GM18520 (cell line): Measurements from ENCODE around the gene GJA10.

Experiments
- ATAC-seq: cut with Tn5 transposase; IDR thresholded peaks from one replicate; pipeline ENCODE4 v1.9.1; 2021; ENCODE audit not compliant: unreplicated experiment

The GJA10 gene

GRCh38 chr6:89916136-89916920 lies 22.1 kb downstream of the GJA10 start:
- ATAC-seq = no peak

- no peak for ATAC-seq
These were observed 22.9 kb downstream of the GJA10 start for GRCh38 chr6:89917216-89917615.

DNA sequence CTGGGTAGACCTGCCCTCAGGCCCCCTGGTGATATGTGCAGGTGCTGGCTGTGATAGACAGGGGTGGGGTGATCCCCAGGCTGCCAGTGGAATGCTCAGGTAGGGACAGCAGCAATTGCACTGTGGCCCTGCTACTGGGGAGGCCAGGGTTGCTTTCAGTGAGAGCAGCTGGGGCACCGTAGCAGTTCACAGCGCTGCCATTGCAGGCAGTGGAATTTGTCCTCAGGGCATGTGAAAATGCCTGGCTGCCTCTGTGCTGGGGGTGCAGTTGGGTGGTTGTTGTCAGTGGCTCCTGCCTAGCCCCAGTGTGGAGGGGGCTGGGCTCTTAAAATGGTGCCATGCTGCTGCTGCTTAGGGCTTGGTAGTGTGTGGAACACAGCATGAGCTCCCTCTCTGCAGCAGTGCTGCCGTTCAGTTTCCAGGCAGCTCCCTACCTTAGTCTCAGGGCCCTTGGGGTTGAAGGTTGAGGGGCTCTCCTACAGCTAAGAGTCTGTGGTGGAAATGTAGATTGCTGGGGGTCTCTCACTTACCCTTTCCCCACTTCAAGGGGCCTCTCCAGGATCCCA lies 23.6 kb downstream of the GJA10 start:
- ATAC-seq = no peak

- ATAC-seq = no peak
These were observed 26.9 kb downstream of the GJA10 start for GRCh38 chr6:89921197-89921596.

GRCh38 chr6:89921691-89922090 lies 27.4 kb downstream of the GJA10 start:
- no peak for ATAC-seq

GRCh38 chr6:89924231-89924630 lies 30.0 kb downstream of the GJA10 start:
- ATAC-seq = no peak

DNA sequence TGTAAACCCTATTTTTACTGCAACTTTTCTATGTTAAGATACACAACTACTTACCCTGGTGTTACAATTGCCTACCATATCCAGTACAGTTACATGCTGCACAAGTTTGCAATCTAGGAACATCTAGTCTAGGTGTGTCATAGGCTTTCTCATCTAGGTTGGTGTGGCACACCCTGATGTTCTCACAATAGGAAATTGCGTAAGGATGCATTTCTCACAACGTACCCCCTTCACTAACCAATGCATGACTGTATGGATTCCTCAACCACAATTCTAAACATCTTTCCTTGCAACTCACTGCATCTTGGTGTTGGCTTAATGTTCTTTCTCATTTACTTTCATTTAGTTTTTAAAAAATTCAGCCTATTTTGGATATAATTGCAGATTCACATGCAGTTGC lies 31.6 kb downstream of the GJA10 start:
- no peak for ATAC-seq

DNA sequence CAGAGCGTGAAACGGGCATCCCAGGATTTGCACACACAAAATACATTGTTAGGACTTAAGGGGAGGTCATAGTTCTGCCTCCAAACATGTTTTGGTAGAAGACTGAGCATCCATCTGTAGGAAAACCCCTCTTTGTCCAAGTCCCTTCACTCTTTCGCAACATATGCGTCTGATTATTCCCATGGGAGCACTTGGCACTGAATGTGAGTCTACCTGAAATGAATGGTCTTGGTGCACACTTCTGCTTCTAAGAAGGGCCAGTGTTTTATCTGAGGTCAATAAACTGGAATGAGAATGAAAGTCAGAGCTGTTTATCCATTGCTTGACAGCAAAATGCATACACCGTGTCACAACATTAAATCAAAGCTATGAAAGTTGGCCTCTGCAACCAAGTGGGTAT lies 33.0 kb downstream of the GJA10 start:
- no peak for ATAC-seq

GRCh38 chr6:89927791-89928550 lies 33.7 kb downstream of the GJA10 start:
- ATAC-seq = no peak

GRCh38 chr6:89928604-89929003 lies 34.3 kb downstream of the GJA10 start:
- no peak for ATAC-seq

GRCh38 chr6:89930789-89931188 lies 36.5 kb downstream of the GJA10 start:
- no peak for ATAC-seq

DNA sequence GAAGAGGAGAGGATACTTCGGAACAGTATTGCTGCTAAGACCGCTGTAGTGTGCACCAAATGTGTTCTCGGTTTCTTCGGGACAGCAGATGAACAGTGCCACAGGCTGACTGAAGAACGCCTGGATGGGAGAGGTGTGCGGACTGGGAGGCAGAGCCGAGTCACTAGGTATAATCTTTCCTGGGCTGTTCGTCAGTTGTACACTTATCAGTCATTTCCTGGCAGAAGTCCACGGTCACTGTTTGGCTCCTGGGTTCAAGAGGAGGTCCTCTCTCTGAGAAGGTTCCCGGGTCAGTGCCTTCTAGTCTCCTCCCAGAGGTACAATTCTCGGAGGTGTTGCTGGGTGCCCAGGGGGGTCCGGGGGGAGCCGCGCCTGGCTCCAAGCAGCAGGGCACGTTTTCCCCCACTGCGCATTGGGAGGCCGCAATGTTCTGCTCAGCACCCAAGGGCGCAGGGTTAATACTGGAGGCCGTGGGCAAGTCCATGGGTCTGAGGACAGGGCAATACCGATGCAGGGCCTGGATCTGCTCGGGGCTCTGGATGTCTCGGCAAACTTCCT lies 38.1 kb downstream of the GJA10 start:
- ATAC-seq = no peak

DNA sequence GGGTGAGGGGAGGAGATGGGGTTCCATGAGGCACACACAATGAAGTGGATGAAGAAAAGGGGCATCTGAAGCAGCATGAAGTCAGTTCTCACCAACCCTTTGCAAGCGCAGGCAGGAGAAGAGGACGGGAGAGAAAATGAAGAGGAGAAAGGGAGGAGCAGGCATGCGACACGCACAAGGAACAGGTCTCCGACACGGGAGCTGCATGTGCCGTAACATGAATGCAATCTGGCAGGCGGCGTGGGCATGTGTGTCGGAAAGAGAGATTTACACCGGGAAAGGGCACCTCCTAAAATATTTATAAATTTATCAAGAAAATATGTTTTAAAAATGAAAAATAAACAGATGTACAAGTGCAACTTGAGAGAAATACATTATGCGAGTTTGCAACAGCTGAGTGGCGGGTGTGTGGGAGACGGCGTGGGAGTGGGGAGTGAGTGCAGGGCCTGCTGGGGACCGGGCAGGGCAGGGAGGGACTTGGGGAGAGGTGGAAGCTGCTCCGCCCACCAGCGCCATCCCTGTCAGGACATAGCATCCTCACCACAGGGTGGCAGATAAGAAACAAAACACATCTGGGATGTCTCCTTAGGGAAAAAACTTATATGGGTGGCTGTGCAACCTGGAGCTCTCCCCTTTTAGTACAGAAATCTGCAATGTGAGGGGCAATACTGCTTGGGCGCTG lies 40.6 kb downstream of the GJA10 start:
- no peak for ATAC-seq

DNA sequence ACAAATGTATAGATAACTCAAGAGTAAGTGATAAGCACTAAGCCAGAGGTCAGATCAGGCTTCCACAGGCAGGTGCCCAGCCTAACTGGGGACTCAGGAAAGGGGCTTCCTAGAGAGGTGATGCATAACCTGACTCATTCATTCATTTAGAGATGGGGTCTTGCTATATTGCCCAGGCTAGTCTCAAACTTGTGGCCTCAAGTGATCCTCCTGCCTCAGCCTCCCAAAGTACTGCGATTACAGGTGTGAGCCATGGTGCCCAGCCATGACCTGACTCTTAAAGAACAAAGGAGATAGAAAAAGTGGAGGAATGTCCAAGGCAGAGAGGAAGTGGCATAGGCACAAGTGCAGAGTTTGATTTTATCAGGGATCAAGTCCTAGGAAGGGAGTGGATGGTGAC lies 41.9 kb downstream of the GJA10 start:
- no peak for ATAC-seq

DNA sequence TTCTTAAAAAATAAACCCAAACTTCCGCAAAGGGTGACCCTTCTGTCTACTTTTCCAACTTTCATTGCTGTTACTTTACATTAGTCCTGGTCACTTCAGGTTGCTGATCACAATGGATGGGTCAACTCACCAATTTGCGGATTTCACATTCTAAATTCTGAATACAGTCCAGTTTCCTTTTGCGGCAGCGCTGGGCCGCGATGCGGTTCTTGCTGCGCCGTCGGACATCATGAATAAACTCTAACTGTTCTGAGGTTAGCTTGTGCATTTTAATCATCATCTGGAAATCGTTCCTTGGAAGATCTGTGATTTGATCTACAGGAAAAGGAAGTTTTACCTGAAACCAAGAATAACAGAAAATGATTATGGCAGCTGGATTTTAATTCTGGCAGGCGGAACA lies 43.7 kb downstream of the GJA10 start:
- ATAC-seq = no peak

DNA sequence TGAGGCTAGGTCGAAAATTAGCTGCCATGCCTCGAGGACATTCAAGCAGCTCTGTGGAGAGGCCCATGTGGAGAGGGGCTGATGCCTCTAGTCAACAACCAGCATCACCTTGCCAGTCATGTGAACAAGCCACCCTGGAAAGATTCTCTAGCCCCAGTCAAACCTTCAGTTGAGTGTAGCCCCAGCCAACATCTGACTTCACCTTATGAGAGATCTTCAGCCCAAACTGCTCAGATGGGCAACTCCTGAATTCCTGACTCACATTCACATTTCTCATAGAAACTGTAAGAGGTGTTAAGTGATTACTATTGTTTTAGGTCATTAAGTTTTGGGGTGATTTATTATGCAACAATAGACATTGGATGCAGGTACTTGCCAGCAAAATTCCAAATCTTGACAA lies 44.9 kb downstream of the GJA10 start:
- ATAC-seq = no peak

DNA sequence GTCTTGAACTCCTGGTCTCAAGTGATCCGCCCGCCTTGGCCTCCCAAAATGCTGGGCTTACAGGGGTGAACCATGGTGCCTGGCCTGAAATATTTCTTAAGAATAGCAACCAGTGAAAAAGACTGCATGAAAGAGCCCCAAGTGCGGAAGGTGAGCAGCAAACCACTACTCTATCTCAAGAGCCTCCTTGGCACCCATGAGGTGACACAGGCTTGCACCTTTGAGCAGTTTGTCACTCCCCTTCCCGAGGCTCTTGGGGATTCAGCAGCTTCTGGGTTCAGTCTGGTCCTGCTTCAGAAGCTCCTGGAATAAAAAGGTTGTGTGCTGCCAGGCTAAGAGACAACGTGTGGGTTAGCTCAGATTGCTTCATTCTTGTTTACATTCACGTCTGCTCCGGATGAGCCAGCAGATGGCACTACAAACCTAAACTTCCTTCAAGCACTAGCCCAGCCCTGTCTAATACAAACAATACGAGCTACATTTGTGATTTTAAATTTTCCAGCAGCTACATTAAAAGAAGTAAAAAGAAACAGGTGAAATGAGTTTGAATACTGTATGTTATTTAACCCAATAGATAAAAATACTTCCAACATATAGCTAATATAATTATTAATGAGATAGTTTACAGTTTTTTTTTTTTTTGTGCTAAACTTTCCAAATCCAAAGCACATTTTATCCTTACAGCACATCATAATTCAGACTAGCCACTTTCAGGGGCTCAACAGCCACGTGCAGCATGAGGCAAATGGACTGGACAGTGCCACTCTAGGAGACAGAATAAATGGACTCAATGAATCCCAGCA lies 46.2 kb downstream of the GJA10 start:
- peak; percentile 65 for ATAC-seq

DNA sequence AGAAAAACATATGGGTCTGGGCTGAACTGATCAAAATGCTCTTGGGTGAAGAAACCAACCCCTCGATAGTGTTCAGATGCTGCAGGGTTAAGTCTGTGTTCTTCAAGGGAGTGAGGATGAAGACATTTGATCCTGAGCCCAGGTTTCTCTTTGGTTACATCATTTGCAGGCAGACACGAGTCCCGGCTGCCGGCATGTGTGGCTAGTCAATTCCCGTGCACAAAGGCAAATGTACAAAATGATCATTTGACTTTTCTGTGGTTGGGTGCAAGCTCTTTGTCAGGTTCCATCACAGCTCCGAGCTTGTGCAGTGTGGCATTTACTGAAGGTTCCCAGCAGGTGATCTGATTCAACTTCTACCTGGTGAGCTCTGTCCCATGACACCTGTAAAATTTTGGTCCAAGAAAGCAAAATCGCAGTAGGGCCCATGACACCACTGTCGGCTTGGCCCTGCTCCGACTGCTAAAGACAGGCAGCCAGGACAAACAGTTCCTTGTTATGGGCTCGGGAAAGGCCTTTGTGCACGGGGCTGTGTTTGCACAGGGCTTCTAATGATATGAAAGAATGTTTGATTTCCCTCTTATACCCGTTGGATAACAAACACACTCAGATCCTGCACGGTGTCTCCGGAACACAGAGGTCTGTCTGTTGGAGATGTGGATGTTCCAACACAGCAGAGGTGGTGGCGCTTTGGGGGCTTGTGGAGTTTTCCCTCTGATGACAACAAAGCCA lies 46.9 kb downstream of the GJA10 start:
- ATAC-seq = no peak

DNA sequence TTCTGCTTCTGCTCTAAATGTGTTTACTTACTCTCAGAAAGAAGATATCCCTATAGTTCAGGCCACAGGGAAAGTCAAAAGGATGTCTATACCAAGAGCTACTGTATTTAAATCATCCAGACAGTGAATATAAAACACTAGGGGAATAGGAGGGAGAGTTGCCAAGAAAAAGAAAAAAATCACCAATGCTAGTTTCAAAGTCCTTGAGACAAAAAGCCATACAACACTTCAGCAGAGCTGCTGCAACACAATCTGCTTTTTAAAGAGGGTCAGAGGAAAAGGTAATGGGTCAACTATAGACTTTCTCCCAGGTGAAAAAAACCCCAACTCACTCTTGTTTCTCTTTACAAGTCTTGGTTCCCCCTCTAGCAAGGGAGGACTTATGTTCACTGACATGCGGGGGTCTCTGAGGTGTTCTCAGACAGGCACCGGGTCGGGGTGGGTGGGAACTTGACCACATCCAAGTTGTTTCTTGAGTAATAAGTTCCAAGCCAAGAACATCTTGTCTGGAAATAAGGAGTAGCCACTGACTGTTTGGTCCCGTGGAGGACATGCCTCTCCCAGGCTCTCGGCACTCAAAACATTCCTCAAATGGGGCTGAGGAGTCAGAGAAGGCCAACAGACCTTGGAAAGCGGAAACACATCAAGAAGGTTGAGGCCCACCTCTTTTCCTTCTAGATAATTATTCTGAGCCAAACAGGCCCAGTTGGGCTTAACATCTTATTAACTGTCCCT lies 47.7 kb downstream of the GJA10 start:
- no peak for ATAC-seq
